ENCODE data around the gene MMP24. TPM values are rescaled to one million over a fixed set of nuclear protein-coding genes. Genes with fewer than 3 reads are reported as not detected.

Gene MMP24
- total RNA-seq, 2 donors from 2014 or later = 0.15 to 0.50 TPM

- peaks cover 5% of the 10 kb centered on the region for H3K4me1 ChIP-seq
- peak overlapping the region; percentile 2 for H3K27ac ChIP-seq
- H3K9ac ChIP-seq (ENCODE audit: low read depth in 2 of 2, low read length in 2 of 2) = no peak overlapping the region
- intact Hi-C loops (cut with DNase I) = no loop called here
- no peak overlapping the region for H3K4me3 ChIP-seq
- no peaks in the 10 kb centered on the region for H3K9me3 ChIP-seq
- no peaks in the 10 kb centered on the region for H3K36me3 ChIP-seq
- DNase-seq = no peak
- no peak for TF ChIP-seq CTCF (IDR thresholded peaks at IDR 0.05)
- no peaks in the 10 kb centered on the region for H3K27me3 ChIP-seq
These were observed 37.2 kb downstream of the MMP24 start for GRCh38 chr20:35263532-35264341.

- no peak overlapping the region for H3K27ac ChIP-seq
- TF ChIP-seq CTCF (IDR thresholded peaks at IDR 0.05) = no peak
- no peaks in the 10 kb centered on the region for H3K9me3 ChIP-seq
- no peaks in the 10 kb centered on the region for H3K36me3 ChIP-seq
- H3K9ac ChIP-seq (ENCODE audit: low read depth in 2 of 2, low read length in 2 of 2) = no peak overlapping the region
- H3K27me3 ChIP-seq = no peaks in the 10 kb centered on the region
- intact Hi-C loops (cut with DNase I) = no loop called here
- no peak overlapping the region for H3K4me3 ChIP-seq
- H3K4me1 ChIP-seq = peaks cover 5% of the 10 kb centered on the region
- DNase-seq = no peak
These were observed 38.3 kb downstream of the MMP24 start for GRCh38 chr20:35264755-35265154.

GRCh38 chr20:35267092-35267491 is 40.6 kb downstream of the MMP24 start:
- peaks cover 5% of the 10 kb centered on the region for H3K4me1 ChIP-seq
- intact Hi-C loops (cut with DNase I) = no loop called here
- H3K4me3 ChIP-seq = no peak overlapping the region
- no peak for TF ChIP-seq CTCF (IDR thresholded peaks at IDR 0.05)
- no peak overlapping the region for H3K9ac ChIP-seq (ENCODE audit: low read depth in 2 of 2, low read length in 2 of 2)
- H3K27ac ChIP-seq = no peak overlapping the region
- no peaks in the 10 kb centered on the region for H3K36me3 ChIP-seq
- DNase-seq = no peak
- H3K27me3 ChIP-seq = no peaks in the 10 kb centered on the region
- no peaks in the 10 kb centered on the region for H3K9me3 ChIP-seq

GRCh38 chr20:35269055-35269781 is 42.7 kb downstream of the MMP24 start:
- Histone ChIP-seq H3K9ac (ENCODE audit: low read depth in 2 of 2, low read length in 2 of 2) (peak overlapping the region in 1 of 2 donors; percentile 7), H3K4me3 (no peak overlapping the region), H3K9me3 (no peaks in the 10 kb centered on the region), H3K36me3 (no peaks in the 10 kb centered on the region), H3K4me1 (no peaks in the 10 kb centered on the region), H3K27me3 (no peaks in the 10 kb centered on the region), H3K27ac (no peak overlapping the region)
- DNase-seq = peak; percentile 71
- intact Hi-C loops (cut with DNase I) = no loop called here
- peak; percentile 64 for TF ChIP-seq CTCF (IDR thresholded peaks at IDR 0.05)

DNA sequence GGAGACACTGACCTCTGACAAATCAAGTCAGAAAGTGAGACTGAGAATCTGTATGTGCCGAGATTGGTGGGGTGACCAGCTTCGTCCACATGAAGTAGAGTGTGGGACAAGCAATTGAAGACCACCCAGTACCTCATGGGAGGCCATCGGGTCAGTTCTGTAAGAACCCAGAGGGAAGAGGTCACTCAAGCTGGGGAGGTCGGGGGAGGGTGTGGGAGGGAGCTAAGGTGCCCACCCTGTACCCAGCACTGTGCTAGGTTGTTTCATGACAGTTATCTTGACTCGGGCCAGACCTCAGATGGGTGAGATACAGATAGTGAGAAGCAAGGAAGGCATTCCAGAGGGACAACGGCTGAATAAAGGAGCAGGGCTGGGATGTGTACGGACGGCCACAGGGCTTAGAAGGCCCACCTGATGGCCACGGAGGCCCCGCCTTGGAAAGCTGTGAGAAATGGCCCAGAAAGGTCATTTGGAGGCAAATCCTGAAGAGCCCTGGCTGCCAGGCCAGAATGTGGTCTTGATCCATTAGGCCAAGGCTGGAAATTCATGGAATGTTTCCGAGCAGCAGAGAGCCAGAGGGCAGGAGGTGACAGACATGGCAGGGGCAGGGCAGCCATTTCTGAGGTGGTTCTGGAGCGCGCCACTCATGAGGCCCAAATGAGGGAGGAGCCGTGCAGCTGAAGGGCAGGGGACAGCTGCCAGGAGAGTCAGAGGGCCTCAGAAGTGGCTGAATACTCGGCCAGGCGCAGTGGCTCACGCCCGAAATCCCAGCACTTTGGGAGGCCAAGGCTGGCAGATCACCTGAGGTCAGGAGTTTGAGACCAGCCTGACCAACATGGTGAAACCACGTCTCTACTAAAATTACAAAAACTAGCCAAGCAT is 43.8 kb downstream of the MMP24 start:
- Histone ChIP-seq H3K4me3 (no peak overlapping the region), H3K27me3 (no peaks in the 10 kb centered on the region), H3K9me3 (no peaks in the 10 kb centered on the region), H3K27ac (no peak overlapping the region), H3K36me3 (no peaks in the 10 kb centered on the region), H3K4me1 (no peaks in the 10 kb centered on the region), H3K9ac (ENCODE audit: low read depth in 2 of 2, low read length in 2 of 2) (peak overlapping the region in 1 of 2 donors; percentile 7)
- TF ChIP-seq CTCF (IDR thresholded peaks at IDR 0.05) = no peak
- DNase-seq = no peak
- intact Hi-C loops (cut with DNase I) = loop anchor here (5.0 kb wide), 1 partner anchor 123 kb away; the partner anchor contains the start of gene EDEM2
